Sigmoid colon (tissue), 3 donors: Measurements from ENCODE around the gene ARSB.

ENCODE experiments used
- POLR2A ChIP-seq, 2 donors: fragments of 450-650 bp; IDR thresholded peaks; one replicate each; pipeline ENCODE4 v1.6.1; 2016; ENCODE audit warnings: antibody characterized with exemption in 2 of 2, mild to moderate bottlenecking in 2 of 2, moderate library complexity in 2 of 2
- TF ChIP-seq, protein P1 (sequence below), 4 experiments: fragments of 450-650 bp in 3 of 4; fragments of 200-600 bp in 1 of 4; IDR thresholded peaks; one replicate each; pipeline ENCODE4 v1.5.1; 2016 to 2019; ENCODE audit warnings: antibody characterized with exemption in 4 of 4, mild to moderate bottlenecking in 3 of 4, moderate library complexity in 2 of 4

- TF ChIP-seq POLR2A (IDR thresholded peaks at IDR 0.05), result no peak
- TF ChIP-seq, protein P1, sequence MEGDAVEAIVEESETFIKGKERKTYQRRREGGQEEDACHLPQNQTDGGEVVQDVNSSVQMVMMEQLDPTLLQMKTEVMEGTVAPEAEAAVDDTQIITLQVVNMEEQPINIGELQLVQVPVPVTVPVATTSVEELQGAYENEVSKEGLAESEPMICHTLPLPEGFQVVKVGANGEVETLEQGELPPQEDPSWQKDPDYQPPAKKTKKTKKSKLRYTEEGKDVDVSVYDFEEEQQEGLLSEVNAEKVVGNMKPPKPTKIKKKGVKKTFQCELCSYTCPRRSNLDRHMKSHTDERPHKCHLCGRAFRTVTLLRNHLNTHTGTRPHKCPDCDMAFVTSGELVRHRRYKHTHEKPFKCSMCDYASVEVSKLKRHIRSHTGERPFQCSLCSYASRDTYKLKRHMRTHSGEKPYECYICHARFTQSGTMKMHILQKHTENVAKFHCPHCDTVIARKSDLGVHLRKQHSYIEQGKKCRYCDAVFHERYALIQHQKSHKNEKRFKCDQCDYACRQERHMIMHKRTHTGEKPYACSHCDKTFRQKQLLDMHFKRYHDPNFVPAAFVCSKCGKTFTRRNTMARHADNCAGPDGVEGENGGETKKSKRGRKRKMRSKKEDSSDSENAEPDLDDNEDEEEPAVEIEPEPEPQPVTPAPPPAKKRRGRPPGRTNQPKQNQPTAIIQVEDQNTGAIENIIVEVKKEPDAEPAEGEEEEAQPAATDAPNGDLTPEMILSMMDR (IDR thresholded peaks at IDR 0.05), result no peak
These were observed 181.8 kb downstream of the ARSB start for GRCh38 chr5:78803353-78803752.
